RWPE1 (cell line): ENCODE results near the gene CFAP206.

Experiments
- CTCF ChIA-PET: fragments of 350-600 bp; sonication (Branson Sonifier 250); formaldehyde crosslinking; extraction: SDS; loops from one replicate; lab custom pipeline; 2021; lab: Yijun Ruan, JAX
- POLR2A ChIA-PET: fragments of 400-600 bp; formaldehyde crosslinking; extraction: SDS; loops from one replicate; lab custom pipeline; 2020; ENCODE audit warnings: antibody characterized with exemption; ENCODE audit not compliant: low non-redundant PET; lab: Yijun Ruan, JAX
- DNase-seq: peaks from one replicate; pipeline ENCODE4 v3.0.0; 2012; ENCODE audit warnings: low spot score
- H3K27ac ChIP-seq: fragments of 450-650 bp; 2 replicates; pipeline ENCODE4 v1.5.1; 2017
- TF ChIP-seq, protein P1 (sequence below): fragments of 450-650 bp; conservative IDR thresholded peaks from 2 replicates; pipeline ENCODE4 v1.5.1; 2017; ENCODE audit warnings: low read depth, mild to moderate bottlenecking

Gene CFAP206

DNA sequence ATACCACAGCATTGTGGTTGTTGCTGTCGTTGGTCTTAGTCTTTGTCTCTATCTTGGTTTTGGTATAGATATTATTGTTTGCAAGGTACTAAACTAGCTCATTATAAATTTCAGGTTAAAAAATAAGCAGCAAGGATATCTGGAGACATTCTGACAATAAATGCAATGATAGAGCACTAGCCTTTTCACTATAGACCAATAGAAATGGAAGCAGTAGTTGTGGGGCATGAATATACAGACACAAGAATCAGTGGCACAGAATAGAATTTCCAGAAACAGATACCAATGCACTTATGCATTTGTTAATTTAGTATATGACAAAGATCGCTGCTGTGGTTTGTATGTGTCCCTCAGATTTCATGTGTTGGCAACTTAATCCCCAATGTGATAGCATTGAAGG, 31.1 kb upstream of the CFAP206 start:
- TF ChIP-seq, protein P1, sequence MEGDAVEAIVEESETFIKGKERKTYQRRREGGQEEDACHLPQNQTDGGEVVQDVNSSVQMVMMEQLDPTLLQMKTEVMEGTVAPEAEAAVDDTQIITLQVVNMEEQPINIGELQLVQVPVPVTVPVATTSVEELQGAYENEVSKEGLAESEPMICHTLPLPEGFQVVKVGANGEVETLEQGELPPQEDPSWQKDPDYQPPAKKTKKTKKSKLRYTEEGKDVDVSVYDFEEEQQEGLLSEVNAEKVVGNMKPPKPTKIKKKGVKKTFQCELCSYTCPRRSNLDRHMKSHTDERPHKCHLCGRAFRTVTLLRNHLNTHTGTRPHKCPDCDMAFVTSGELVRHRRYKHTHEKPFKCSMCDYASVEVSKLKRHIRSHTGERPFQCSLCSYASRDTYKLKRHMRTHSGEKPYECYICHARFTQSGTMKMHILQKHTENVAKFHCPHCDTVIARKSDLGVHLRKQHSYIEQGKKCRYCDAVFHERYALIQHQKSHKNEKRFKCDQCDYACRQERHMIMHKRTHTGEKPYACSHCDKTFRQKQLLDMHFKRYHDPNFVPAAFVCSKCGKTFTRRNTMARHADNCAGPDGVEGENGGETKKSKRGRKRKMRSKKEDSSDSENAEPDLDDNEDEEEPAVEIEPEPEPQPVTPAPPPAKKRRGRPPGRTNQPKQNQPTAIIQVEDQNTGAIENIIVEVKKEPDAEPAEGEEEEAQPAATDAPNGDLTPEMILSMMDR = no peak
- ChIA-PET CTCF (interaction anchor here (0.6 kb wide), 1 partner anchor 239 kb away, joined by 9 read pairs; no protein-coding TSS in a partner anchor), POLR2A (no interaction called here)
- no peak overlapping the region for H3K27ac ChIP-seq
- DNase-seq = no peak

DNA sequence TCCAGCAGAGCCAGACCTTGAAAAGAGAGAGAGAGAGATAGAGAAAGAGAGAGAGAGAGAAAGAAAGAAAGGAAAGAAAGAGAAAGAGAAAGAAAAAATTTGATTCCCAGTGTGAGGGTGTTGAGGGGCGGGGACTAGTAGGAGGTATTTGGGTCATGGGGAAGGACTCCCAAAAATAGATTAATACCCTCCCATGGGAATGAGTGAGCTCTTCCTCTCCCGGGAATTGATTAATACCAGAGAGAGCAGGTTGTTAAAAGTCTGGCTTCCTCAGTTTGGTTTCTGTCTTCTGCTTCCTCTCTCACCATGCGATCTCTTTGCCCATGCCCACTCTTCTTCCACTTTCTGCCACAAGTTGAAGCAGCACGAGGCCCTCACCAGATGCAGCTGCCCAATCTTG, 28.8 kb upstream of the CFAP206 start:
- TF ChIP-seq, protein P1 = no peak
- ChIA-PET POLR2A (no interaction called here), CTCF (no interaction called here)
- no peak overlapping the region for H3K27ac ChIP-seq
- DNase-seq = no peak

DNA sequence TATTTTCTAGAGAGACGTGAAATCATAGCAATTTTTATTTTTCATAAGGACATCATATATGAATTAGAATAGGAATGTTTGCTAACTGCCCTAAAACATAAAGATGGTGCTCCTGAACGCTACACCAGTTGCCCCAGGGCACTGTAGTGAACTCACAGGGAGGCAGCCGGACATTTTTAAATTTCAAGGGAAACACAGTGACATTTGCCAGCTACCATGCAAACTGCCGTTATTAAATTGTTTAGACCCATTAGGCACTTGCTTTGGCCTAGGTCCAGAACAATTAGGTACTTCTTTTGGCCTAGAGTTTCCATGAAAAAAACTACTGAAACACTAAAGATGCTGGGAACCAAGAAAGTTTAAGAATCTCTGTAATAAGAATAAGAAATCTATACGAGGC, 24.9 kb upstream of the CFAP206 start:
- ChIA-PET CTCF (interaction anchor here (0.8 kb wide), 1 partner anchor 316 kb away, joined by 5 read pairs; no protein-coding TSS in a partner anchor), POLR2A (no interaction called here)
- TF ChIP-seq, protein P1 = no peak
- no peak for DNase-seq
- H3K27ac ChIP-seq = no peak overlapping the region

DNA sequence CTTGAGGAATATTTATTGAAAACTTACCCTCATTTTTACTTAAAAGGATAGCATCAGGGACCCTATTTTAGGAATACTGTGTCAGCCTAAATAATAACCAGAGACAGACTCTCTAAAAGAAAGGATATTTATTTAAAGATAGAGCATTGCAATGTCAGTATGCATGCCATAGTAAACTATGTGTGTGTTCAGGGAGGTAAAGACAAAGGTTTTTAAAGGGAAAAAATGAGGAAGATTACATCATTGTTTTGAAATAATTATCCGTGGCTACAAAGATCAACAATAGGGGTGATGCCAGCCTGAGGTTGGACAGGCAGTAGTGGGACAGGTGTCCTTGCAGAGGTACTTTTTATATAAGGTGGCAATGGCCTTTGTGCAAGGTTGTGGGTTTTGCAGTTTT, 23.7 kb upstream of the CFAP206 start:
- H3K27ac ChIP-seq = no peak overlapping the region
- ChIA-PET CTCF (no interaction called here), POLR2A (no interaction called here)
- no peak for DNase-seq
- TF ChIP-seq, protein P1 = no peak

DNA sequence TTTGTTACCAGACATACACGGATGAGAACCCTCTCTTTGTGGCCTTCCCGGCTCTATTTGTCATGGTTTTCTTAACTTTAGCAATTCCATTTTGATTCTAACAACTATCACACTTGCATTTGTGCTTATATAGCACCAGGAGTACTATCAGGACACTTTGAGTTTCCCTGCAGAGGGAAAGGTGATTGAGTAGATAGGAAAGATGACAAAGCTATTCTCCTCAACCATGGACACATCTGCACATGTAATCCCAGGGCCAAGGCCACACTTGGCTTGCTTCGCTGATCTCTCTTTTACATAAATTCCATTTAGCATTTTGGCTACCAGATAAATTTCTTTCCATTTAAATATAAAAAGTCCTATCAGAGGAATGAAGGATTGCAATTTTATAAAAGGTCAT, 23.3 kb upstream of the CFAP206 start:
- TF ChIP-seq, protein P1 = no peak
- CTCF ChIA-PET = no interaction called here

DNA sequence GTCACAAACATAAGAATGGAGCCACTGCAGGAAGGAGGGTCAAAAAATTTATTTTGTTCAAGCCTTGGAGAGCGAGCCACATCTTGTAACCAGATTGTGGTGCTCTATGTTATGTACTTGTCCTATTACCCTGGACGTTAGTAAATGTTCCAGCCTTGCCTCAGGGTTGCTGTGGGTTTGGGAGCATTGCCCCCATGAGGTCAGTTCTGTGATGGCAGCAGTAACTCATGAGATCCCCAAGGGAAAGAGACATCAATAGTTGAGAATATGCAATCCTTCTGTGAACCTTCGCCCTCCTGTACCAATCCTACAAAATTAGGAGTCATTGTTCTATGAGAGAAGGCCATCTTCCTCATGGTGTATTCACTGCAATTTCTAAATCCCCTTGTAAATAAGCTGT, 16.4 kb upstream of the CFAP206 start:
- DNase-seq = peak; percentile 36
- TF ChIP-seq, protein P1 = peak; percentile 26; the same call in 1 of the 2 replicates
- H3K27ac ChIP-seq = no peak overlapping the region
- CTCF ChIA-PET = interaction anchor here (0.6 kb wide), 1 partner anchor 246 kb away, joined by 4 read pairs; no protein-coding TSS in a partner anchor
- POLR2A ChIA-PET = no interaction called here

More for the DNA sequence above, 23.3 kb upstream of the CFAP206 start:
- DNase-seq = no peak
- H3K27ac ChIP-seq = no peak overlapping the region
- POLR2A ChIA-PET = no interaction called here
